ENCODE results near the gene POTEJ.
"Not testable (repeated sequence)": the region's sequence is repeated elsewhere in the genome, so short reads cannot be mapped to it uniquely, and the experiment has no call there.

DNA sequence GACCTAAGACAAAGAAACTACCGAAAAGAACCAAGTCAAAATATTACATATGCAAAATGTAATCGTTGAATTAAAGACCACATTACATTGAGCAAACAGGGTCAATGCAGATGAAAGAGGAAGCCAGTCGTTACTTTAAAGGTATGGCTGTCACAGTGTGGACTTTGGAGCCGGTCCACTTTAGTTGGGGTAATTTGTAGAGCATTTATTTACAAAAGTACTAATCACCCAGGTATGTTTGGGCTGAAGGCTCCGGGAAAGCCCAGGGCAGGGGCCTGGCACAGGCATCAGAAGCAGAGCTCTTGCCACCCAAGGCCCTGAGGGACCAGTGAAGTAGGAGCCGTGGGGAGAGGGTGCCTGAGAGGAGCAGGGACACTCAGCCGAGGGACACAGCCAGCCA lies 27.7 kb upstream of the POTEJ start:
- TF ChIP-seq, protein P1, sequence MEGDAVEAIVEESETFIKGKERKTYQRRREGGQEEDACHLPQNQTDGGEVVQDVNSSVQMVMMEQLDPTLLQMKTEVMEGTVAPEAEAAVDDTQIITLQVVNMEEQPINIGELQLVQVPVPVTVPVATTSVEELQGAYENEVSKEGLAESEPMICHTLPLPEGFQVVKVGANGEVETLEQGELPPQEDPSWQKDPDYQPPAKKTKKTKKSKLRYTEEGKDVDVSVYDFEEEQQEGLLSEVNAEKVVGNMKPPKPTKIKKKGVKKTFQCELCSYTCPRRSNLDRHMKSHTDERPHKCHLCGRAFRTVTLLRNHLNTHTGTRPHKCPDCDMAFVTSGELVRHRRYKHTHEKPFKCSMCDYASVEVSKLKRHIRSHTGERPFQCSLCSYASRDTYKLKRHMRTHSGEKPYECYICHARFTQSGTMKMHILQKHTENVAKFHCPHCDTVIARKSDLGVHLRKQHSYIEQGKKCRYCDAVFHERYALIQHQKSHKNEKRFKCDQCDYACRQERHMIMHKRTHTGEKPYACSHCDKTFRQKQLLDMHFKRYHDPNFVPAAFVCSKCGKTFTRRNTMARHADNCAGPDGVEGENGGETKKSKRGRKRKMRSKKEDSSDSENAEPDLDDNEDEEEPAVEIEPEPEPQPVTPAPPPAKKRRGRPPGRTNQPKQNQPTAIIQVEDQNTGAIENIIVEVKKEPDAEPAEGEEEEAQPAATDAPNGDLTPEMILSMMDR (IDR thresholded peaks at IDR 0.05), result not testable (repeated sequence)
- TF ChIP-seq POLR2A (IDR thresholded peaks at IDR 0.05), result not testable (repeated sequence)
